Measurements from ENCODE around the gene LAMTOR4. TPM values are rescaled to one million over a fixed set of nuclear protein-coding genes. Genes with fewer than 3 reads are reported as not detected.
A peak's percentile ranks its signal among the peaks of the same experiment; 100 is the strongest.

LAMTOR4 gene
- total RNA-seq (2014; rRNA removed; shearing (Covaris generic)) = 81.9 and 83.0 TPM in 2 replicates
- polyA plus RNA-seq (2014; cell fraction: nucleus; rRNA removed) = 135 and 261 TPM in 2 replicates

- DNase-seq (ENCODE audit: extremely low read depth, low read depth) = peak; percentile 99
Measured at GRCh38 chr7:100148559-100149328, at the start of gene LAMTOR4. Gene LAMTOR4 (plus strand): TSS chr7:100148918. CDS start chr7:100148973, 55 bp downstream.

- no peak for DNase-seq (ENCODE audit: extremely low read depth, low read depth)
Measured at GRCh38 chr7:100099452-100099851, 49.3 kb upstream of the LAMTOR4 start.

GRCh38 chr7:100100420-100101015 lies 48.2 kb upstream of the LAMTOR4 start:
- peak; percentile 92 for DNase-seq (ENCODE audit: extremely low read depth, low read depth)

DNA sequence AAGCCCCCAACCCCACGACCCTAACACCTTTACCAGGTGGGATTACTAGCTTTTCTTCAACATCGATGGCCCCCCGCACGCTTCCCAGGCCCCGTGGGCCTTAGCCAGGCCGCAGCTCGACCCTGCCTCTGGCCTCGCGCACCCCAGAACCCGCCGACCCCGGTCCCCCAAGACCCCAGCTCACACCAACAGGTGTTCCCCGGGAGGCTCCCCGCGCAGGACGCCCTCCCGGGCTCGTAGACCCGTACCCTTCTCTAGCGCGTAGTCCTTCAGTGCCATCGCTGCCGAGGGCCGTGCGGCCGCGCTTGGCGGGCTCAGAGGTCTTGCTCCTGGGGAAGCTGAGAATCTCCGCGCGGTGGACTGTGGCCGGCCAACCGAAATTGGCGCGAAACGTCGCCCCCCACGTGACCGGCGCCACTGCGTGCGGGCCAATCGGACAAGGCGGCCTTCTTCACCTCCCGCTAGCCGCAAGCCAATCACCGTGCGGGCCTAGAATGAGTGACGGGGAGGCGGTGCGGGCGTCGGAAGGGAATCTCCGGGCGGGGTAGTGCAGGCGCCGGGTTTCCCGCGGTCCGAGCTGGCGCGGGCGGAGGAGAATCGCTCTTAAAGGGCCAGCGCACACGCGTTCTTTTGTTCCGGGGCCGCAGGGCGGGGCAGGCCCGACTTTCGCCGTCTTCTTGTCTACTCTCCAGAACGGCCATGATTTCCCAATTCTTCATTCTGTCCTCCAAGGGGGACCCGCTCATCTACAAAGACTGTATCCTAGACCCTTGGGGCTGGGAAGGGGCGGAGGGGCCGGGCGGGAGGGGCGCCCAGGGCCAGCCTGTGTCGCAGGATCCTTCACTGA lies 47.5 kb upstream of the LAMTOR4 start, which contains the start of the genes AP4M1 and MCM7:
TSS of gene AP4M1 (plus strand) at position 628 of the 847 bp plus-strand sequence. CDS start at position 700, 72 bp downstream.
TSS of gene MCM7 (minus strand) at position 382 of the 847 bp plus-strand sequence. CDS start at position 279, 103 bp downstream.
- DNase-seq (ENCODE audit: extremely low read depth, low read depth) = peak; percentile 99

- DNase-seq (ENCODE audit: extremely low read depth, low read depth) = no peak
Measured at GRCh38 chr7:100102950-100103840, 45.5 kb upstream of the LAMTOR4 start.

DNA sequence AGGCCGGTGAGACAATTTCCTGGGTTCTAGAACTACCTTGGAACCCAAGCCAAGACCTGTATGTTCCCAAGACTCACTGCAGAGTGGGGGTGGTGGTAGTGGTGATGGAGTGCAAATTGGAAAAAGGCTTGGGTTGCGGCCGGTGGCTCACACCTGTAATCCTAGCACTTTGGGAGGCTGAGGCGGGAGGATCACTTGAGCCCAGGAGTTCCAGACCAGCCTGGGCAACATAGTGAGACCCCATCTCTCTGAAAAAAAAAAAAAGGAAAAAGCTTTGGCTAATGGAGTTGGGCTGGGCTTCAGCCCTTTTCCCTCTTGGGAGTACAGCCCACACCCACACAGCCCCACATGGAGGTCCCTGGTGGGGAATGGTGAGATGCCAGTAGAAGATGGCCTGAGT lies 43.2 kb upstream of the LAMTOR4 start:
- DNase-seq (ENCODE audit: extremely low read depth, low read depth) = no peak

DNA sequence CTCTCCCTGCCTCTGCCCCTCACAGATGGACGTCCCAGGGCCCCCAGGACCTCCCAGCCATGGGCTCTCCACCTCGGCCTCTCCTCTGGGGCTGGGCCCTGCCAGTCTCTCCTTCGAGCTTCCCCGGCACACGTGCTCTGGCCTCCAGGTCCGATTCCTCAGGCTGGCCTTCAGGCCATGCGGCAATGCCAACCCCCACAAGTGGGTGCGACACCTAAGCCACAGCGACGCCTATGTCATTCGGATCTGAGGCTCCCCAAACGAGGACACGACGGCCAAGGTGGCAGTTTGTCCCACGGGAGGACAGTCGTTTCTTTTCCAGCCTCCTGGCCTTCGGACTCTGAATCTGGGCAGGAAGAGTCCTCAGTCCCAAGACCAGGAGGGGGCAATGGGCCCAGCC lies 42.1 kb upstream of the LAMTOR4 start:
- no peak for DNase-seq (ENCODE audit: extremely low read depth, low read depth)

DNA sequence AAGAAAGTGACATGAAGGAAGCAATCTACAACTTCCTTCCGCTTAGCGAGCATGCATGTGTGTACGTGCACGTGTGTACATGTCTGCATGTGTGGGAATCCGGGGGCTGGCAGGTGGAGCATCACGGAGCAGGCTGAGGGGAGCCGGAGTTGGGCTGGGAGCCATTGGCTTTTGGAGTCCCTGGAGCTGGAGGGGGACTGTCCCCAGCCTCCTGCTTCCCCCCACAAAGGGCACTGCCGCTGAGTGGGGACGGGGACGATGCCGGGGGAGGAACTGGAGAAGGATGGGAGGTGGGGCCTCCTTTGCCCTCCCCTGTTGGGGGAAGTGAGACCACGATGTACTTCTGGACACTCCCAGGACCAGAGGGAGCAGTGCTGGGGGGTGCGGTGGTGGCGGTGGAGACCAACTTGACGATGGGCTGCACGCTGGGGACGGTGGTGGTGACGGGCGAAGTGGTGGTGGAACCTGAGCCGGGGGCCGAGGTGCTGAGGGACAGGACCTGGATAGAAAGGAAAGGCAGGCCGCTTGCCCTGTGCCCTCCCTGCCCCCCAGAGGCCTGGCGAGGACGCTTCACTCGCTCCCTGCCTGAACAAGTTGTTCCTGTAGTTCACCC lies 41.5 kb upstream of the LAMTOR4 start:
- no peak for DNase-seq (ENCODE audit: extremely low read depth, low read depth)

GRCh38 chr7:100107890-100108289 lies 40.8 kb upstream of the LAMTOR4 start:
- no peak for DNase-seq (ENCODE audit: extremely low read depth, low read depth)

GRCh38 chr7:100109521-100110163 lies 39.1 kb upstream of the LAMTOR4 start:
- DNase-seq (ENCODE audit: extremely low read depth, low read depth) = no peak

DNA sequence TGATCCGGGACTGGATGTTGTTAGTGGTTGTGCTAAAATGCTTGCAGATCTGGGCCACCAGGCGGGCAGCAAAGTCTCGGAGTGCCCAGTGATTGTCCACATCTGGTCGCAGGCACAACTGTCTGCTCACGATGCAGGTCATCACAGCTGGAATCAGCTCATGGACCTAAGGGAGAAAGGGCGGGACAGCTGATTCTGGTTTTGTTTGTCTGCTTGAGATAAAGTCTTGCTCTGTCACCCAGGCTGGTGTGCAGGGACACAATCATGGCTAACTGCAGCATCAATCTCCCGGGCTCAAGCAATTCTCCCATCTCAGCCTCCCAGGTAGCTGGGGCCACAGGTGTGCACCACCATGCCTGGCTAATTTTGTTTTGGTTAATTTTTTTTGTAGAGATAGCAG lies 37.6 kb upstream of the LAMTOR4 start:
- no peak for DNase-seq (ENCODE audit: extremely low read depth, low read depth)

DNA sequence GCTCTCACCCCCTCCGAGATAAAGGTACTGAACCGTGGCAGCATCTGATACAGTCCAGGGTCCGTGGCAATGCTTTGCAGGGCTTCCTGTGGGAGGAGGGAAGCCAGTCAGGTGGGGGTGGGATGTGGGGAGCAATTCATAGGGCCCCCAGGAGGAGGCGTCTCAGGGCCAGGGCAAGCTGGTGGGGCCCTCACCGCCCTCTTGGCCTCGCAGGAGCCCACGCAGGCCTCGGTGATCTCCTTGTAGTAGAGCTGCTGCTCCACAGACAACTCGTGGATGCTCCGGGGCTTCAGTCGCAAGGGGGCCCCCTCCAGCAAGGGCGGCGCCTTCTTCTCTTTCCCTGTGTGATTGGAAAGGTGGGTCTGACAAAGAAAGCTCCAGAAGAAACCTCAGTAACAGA lies 36.8 kb upstream of the LAMTOR4 start:
- DNase-seq (ENCODE audit: extremely low read depth, low read depth) = no peak

DNA sequence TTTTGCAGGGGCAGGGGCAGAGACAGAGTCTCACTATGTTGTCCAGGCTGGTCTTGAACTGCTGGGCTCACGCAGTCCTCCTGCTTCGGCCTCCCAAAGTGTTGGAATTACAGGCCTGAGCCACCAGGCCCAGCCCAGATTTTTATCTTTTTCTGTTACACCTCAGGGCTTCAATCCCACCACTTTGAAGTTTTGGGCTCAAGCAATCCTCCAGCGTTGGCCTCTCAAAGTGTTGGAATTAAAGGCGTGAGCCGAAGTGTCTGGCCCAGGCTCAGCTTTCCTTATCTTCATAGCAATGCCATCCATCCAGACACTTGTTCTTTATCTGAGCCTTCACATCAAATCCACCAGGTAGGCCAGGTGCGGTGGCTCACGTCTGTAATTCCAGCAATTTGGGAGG lies 33.7 kb upstream of the LAMTOR4 start:
- no peak for DNase-seq (ENCODE audit: extremely low read depth, low read depth)

GRCh38 chr7:100118388-100119071 lies 30.2 kb upstream of the LAMTOR4 start:
- no peak for DNase-seq (ENCODE audit: extremely low read depth, low read depth)

DNA sequence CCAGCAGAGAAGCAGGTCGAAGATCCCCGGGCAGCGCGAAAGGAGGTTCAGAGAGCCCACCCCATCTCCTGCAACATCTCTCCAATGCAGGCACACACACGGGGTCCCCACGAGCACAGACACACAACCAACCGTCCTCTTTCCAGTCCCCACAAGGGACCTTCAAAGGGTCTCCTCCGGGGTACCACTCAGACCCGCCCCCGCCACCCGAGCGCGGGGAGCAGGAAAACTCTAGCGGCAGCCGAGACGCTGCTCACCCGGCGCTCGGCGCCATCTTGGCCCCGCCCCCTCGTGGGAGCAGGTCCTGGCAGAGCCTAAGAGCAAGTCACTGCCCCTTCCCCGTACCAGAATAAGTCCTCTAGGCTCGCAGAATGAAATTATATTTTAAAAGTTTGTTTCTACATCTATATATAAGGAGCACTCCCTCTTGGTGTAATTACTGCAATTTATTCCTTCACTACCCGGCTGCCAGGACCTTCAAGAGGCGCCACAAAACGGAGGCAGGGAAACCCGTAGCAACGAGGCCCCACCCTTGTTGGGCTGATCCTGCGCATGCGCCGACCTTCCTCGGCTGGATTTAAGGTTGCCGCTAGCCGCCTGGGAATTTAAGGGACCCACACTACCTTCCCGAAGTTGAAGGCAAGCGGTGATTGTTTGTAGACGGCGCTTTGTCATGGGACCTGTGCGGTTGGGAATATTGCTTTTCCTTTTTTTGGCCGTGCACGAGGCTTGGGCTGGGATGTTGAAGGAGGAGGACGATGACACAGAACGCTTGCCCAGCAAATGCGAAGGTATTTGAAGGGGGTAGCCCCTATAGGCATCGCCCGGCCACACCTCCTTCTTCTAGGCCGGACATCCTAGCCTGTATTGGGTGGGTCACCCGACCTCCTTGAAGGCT lies 29.4 kb upstream of the LAMTOR4 start, which contains the start of the genes CNPY4 and TAF6:
TSS of gene CNPY4 (plus strand) at position 563 of the 898 bp plus-strand sequence. CDS start at position 674, 111 bp downstream.
TSS of gene TAF6 (minus strand) at position 287 of the 898 bp plus-strand sequence. CDS start 5,149 bp downstream, outside the sequence.
- peak; percentile 95 for DNase-seq (ENCODE audit: extremely low read depth, low read depth)

DNA sequence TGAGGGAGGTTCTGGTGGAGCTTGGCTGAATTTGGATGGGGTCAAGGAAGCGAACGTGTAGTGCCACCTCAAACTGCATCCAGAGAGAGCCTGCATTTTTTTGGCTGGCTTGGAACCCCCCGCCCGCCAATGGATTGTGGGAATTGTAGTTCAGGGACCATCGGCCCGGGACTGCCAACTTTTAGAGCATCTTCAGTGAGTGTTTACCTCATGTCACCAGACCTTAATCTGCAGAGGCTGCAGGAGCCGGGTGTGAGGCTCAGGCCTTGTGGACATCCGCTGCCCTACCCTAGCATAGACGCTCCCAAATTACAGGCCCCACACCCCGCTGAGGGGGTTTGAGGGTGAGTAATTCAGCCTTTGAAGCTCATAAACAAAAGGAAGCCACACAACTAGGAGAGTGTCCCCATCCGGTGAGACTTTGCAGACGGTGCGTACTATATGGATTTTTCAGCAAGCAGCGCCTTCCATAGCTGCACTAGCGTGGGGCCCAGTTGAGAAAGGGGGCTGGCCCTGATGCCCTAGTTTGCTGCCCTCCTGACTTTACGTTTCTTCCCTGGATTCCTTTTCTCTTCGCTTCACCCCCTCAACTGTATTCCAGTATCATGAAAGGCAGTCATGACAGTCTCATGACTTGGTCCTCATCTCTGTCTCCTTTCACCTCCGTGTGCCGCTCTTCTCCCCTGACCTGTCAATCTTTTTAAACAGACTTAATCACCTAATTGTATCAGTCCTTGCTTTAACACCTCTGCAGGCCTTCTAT lies 28.6 kb upstream of the LAMTOR4 start:
- DNase-seq (ENCODE audit: extremely low read depth, low read depth) = peak; percentile 48

GRCh38 chr7:100120733-100121036 lies 28.0 kb upstream of the LAMTOR4 start:
- DNase-seq (ENCODE audit: extremely low read depth, low read depth) = no peak
